ENCODE results near the gene DHPS.

DNA sequence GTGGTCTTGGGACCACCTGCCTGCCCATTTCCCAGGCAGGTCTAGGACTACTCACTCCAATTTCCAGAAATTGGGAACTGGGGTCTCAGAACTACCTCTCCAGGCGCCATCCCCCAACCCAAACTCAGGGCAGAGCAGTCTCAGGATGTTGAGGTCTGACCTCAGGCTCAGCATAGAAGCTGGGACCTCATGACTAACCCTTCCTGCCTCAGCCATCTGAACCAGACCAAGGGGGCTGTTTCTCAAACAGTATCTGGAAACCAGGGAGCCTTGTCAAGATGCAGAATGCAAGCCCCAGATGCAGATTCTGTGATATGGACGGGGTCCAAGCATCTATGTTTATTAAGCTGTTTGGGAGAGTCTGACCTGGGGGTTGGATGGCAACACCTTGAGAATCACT is 13.4 kb upstream of the DHPS start:
- TF ChIP-seq, protein P1, sequence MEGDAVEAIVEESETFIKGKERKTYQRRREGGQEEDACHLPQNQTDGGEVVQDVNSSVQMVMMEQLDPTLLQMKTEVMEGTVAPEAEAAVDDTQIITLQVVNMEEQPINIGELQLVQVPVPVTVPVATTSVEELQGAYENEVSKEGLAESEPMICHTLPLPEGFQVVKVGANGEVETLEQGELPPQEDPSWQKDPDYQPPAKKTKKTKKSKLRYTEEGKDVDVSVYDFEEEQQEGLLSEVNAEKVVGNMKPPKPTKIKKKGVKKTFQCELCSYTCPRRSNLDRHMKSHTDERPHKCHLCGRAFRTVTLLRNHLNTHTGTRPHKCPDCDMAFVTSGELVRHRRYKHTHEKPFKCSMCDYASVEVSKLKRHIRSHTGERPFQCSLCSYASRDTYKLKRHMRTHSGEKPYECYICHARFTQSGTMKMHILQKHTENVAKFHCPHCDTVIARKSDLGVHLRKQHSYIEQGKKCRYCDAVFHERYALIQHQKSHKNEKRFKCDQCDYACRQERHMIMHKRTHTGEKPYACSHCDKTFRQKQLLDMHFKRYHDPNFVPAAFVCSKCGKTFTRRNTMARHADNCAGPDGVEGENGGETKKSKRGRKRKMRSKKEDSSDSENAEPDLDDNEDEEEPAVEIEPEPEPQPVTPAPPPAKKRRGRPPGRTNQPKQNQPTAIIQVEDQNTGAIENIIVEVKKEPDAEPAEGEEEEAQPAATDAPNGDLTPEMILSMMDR (IDR thresholded peaks at IDR 0.05), result no peak
- no peak for TF ChIP-seq EP300 (IDR thresholded peaks at IDR 0.05)
- TF ChIP-seq POLR2A (IDR thresholded peaks at IDR 0.05), result no peak
